Naive B cell (primary cell): Measurements from ENCODE around the gene IGF2R. TPM values are rescaled to one million over a fixed set of nuclear protein-coding genes. Genes with fewer than 3 reads are reported as not detected.
"Not testable (repeated sequence)": the region's sequence is repeated elsewhere in the genome, so short reads cannot be mapped to it uniquely, and the experiment has no call there.

Experiments used
- ATAC-seq, 2 donors: fragments of 150-1000 bp; cut with Tn5 transposase; 2 replicates each; pipeline ENCODE4 v1.10.0; 2021; ENCODE audit warnings: low read depth in 2 of 2, mild to moderate bottlenecking in 2 of 2, moderate library complexity in 2 of 2
- DNase-seq: peaks from one replicate; pipeline ENCODE4 v3.0.0; 2022
- H3K27ac Mint-ChIP-seq, 6 donors: one replicate each; pipeline ENCODE4 v1.8.0; 2020 to 2022; ENCODE audit warnings: mild to moderate bottlenecking in 6 of 6, mixed read lengths in 6 of 6, moderate library complexity in 5 of 6, inconsistent platforms in 2 of 6
- H3K27me3 Mint-ChIP-seq, 3 donors: one replicate each; pipeline ENCODE4 v1.8.0; 2021 to 2022; ENCODE audit warnings: mixed read lengths in 3 of 3, mild to moderate bottlenecking in 1 of 3
- H3K36me3 Mint-ChIP-seq, 2 donors: one replicate each; pipeline ENCODE4 v1.8.0; 2020 to 2022; ENCODE audit warnings: mixed read lengths in 2 of 2, inconsistent platforms in 1 of 2, mild to moderate bottlenecking in 1 of 2
- H3K4me1 Mint-ChIP-seq, 3 donors: one replicate each; pipeline ENCODE4 v1.8.0; 2020 to 2022; ENCODE audit warnings: mixed read lengths in 3 of 3, inconsistent platforms in 1 of 3, mild to moderate bottlenecking in 1 of 3, moderate library complexity in 1 of 3
- H3K4me3 Mint-ChIP-seq, 8 donors: one replicate each; pipeline ENCODE4 v1.8.0; 2020 to 2022; ENCODE audit warnings: mild to moderate bottlenecking in 8 of 8, mixed read lengths in 8 of 8, moderate library complexity in 8 of 8, inconsistent platforms in 2 of 8
- H3K9me3 Mint-ChIP-seq, 7 donors: one replicate each; pipeline ENCODE4 v1.8.0; 2020 to 2022; ENCODE audit warnings: mixed read lengths in 7 of 7, mild to moderate bottlenecking in 5 of 7, inconsistent platforms in 2 of 7, moderate library complexity in 1 of 7
- polyA plus RNA-seq, 6 donors: library from polyadenylated mRNA; unstranded; fragments of 300-500 nt; fragmentation: Illumina TruSeq; gene quantifications; one replicate each; pipeline ENCODE4 v1.2.3, GENCODE V29; 2021; ENCODE audit warnings: low read depth in 6 of 6

IGF2R gene
- polyA plus RNA-seq, 6 donors from 2014 or later, result 2.3 to 12.1 (median 7.0) TPM

- peaks cover 22 to 43% (median 28%) of the 10 kb centered on the region in 3 donors for H3K4me1 Mint-ChIP-seq
- peaks cover 61 to 79% of the 10 kb centered on the region in 2 donors for H3K36me3 Mint-ChIP-seq
- H3K4me3 Mint-ChIP-seq, result peak overlapping the region in 1 of 8 donors; percentile 14
- H3K27me3 Mint-ChIP-seq, result no peaks in the 10 kb centered on the region
- H3K9me3 Mint-ChIP-seq, result peaks cover 3 to 23% (median 17%) of the 10 kb centered on the region in 7 donors
- ATAC-seq (no peak), DNase-seq (no peak)
- no peak overlapping the region for H3K27ac Mint-ChIP-seq
Observed at GRCh38 chr6:159996626-159997497, 28.0 kb downstream of the IGF2R start.

DNA sequence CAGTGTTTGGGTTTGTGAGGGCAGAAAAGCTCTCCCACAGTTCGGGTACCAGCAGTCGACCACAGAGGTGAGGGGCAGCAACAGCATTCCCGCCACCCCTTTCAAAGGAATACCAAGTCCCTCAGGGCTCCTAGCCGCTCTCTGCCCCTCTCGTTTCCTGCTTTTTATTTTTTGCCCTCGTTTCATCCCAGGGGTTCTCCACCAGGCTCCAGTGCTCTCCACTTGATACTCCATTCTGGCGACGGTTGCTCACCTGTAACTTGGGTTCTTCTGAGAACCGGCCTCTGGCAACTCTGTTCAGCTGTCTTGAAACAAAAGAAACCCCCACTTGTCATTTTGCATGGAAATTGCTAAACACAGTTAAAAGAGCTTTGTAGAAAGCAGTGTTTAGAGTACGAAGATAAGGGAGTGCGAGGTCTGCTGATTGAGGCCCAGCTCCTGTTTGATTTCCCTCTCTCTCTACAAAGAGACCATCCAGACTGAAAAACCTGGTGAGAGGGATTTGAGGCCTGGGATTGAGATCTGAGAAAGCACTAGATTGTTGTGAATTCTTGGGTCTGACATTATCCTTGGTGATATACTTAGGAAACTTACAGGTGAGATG lies 28.7 kb downstream of the IGF2R start:
- peaks cover 22 to 44% (median 32%) of the 10 kb centered on the region in 3 donors for H3K4me1 Mint-ChIP-seq
- peak overlapping the region in 1 of 6 donors; percentile 55 for H3K27ac Mint-ChIP-seq
- no peak for ATAC-seq
- no peak for DNase-seq
- peaks cover 3 to 23% (median 17%) of the 10 kb centered on the region in 7 donors for H3K9me3 Mint-ChIP-seq
- no peaks in the 10 kb centered on the region for H3K27me3 Mint-ChIP-seq
- H3K36me3 Mint-ChIP-seq, result peaks cover 53 to 72% of the 10 kb centered on the region in 2 donors
- no peak overlapping the region for H3K4me3 Mint-ChIP-seq

- Mint-ChIP-seq H3K9me3 (peaks cover 3 to 23% (median 14%) of the 10 kb centered on the region in 7 donors), H3K36me3 (peaks cover 47 to 65% of the 10 kb centered on the region in 2 donors), H3K4me3 (no peak overlapping the region), H3K27me3 (no peaks in the 10 kb centered on the region), H3K4me1 (peaks cover 16 to 36% (median 33%) of the 10 kb centered on the region in 3 donors), H3K27ac (peak overlapping the region in 1 of 6 donors; percentile 45)
- ATAC-seq (no peak), DNase-seq (no peak)
Observed at GRCh38 chr6:159998538-159998937, 29.7 kb downstream of the IGF2R start.

DNA sequence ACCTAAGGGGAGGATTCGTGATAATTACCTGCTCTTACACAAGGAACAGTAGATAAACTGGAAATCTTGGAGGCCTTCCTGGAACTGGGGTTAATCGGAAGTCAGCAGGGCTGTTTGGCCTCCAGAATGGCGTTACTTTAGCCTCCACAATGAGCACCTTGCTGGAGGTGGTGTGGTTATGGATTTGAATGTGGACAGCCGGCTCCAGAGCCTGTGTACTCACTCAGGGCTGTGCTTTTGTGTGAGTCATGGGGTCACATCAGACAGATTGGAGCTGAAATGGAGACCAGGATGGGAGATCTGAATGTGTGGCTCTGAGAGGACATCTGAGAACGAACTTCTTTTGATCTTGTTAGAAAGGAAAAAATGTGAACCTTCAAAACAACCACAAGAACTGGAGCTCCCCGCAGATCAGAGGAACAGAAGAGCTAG lies 30.4 kb downstream of the IGF2R start:
- ATAC-seq (no peak), DNase-seq (no peak)
- Mint-ChIP-seq H3K4me3 (peak overlapping the region in 1 of 8 donors; percentile 43), H3K27me3 (no peaks in the 10 kb centered on the region), H3K4me1 (peaks cover 19 to 36% (median 36%) of the 10 kb centered on the region in 3 donors), H3K36me3 (peaks cover 43 to 65% of the 10 kb centered on the region in 2 donors), H3K27ac (peak overlapping the region in 1 of 6 donors; percentile 45), H3K9me3 (peaks cover 3 to 20% (median 13%) of the 10 kb centered on the region in 7 donors)

- DNase-seq, result no peak
- no peak overlapping the region for H3K4me3 Mint-ChIP-seq
- H3K27ac Mint-ChIP-seq, result no peak overlapping the region
- H3K36me3 Mint-ChIP-seq, result peaks cover 33 to 56% of the 10 kb centered on the region in 2 donors
- H3K9me3 Mint-ChIP-seq, result peaks cover 0 to 10% (median 4%) of the 10 kb centered on the region in 7 donors
- no peaks in the 10 kb centered on the region for H3K27me3 Mint-ChIP-seq
- peaks cover 26 to 35% (median 32%) of the 10 kb centered on the region in 3 donors for H3K4me1 Mint-ChIP-seq
- no peak for ATAC-seq
Observed at GRCh38 chr6:160000280-160000704, 31.4 kb downstream of the IGF2R start.

DNA sequence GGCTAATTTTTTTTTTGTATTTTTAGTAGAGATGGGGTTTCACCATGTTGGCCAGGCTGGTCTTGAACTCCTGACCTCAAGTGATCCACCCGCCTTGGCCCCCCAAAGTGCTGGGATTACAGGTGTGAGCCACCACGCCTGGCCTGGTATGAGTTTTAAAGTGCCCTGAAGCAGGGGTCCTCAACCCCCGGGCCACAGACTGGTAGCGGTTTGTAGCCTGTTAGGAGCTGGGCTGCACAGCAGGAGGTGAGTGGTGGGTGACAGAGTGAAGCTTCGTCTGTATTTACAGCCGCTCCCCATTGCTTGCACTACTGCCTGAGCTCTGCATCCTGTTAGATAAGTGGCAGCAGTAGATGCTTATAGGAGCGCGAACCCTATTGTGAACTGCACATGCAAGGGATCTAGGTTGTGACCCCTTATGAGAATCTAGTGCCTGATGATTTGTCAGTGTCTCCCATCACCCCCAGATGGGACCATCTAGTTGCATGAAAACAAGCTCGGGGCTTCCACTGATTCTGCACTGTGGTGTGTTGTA lies 32.1 kb downstream of the IGF2R start:
- H3K9me3 Mint-ChIP-seq, DNase-seq, H3K4me3 Mint-ChIP-seq, H3K27me3 Mint-ChIP-seq, ATAC-seq, H3K27ac Mint-ChIP-seq: not testable (repeated sequence)
- Mint-ChIP-seq H3K36me3 (peaks cover 26 to 49% of the 10 kb centered on the region in 2 donors), H3K4me1 (peaks cover 30 to 35% (median 35%) of the 10 kb centered on the region in 3 donors)

DNA sequence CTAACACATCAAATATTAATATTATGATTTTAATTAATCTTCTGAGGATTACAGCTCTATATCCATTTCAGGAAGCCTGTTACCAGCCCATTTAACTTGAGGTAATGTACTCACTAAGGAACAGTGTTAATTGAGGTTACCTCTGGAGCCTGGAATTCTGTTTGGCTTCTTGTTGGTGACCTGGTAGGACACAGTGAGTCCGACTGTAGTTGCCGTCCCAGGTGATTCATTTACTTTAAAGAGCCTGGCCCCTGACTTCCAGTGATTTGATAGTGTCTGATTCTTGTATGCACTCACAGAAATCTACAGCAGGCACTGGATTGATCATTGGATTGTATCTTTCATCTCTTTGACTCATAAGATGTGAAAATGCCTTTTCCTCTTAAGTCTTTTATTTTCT lies 34.0 kb downstream of the IGF2R start:
- H3K36me3 Mint-ChIP-seq, result peaks cover 32 to 40% of the 10 kb centered on the region in 2 donors
- H3K4me3 Mint-ChIP-seq, result no peak overlapping the region
- ATAC-seq, result no peak
- no peaks in the 10 kb centered on the region for H3K27me3 Mint-ChIP-seq
- H3K9me3 Mint-ChIP-seq, result peaks cover 0 to 7% (median 0%) of the 10 kb centered on the region in 7 donors
- DNase-seq, result no peak
- no peak overlapping the region for H3K27ac Mint-ChIP-seq
- H3K4me1 Mint-ChIP-seq, result peaks cover 28 to 36% (median 34%) of the 10 kb centered on the region in 3 donors

DNA sequence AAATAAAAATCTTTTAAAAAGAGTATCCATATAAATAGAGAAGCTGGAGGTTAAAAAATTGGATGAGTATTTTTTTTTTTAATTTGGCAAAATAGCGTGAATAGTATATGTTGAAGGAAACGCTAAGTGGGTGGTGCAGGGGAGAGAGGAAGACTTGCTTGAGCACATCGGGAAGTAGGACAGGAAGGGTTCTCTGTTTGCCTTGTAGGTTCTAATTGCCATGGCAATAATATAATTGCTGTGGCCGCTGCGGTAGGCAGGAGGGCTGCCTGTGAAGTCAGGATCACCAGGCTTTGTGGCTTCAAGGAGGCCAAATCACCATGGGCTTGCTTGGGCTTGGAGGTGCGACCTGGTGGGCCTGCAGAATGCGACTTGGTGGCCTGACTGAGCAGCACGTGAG lies 35.1 kb downstream of the IGF2R start:
- no peak for DNase-seq
- Mint-ChIP-seq H3K27me3 (no peaks in the 10 kb centered on the region), H3K4me3 (peak overlapping the region in 3 of 8 donors; percentile 34 to 36 (median 35)), H3K36me3 (peaks cover 30 to 38% of the 10 kb centered on the region in 2 donors), H3K4me1 (peaks cover 32 to 35% (median 33%) of the 10 kb centered on the region in 3 donors), H3K9me3 (peaks cover 0 to 7% (median 0%) of the 10 kb centered on the region in 7 donors), H3K27ac (peak overlapping the region in 3 of 6 donors; percentile 7 to 48 (median 40))
- no peak for ATAC-seq

DNA sequence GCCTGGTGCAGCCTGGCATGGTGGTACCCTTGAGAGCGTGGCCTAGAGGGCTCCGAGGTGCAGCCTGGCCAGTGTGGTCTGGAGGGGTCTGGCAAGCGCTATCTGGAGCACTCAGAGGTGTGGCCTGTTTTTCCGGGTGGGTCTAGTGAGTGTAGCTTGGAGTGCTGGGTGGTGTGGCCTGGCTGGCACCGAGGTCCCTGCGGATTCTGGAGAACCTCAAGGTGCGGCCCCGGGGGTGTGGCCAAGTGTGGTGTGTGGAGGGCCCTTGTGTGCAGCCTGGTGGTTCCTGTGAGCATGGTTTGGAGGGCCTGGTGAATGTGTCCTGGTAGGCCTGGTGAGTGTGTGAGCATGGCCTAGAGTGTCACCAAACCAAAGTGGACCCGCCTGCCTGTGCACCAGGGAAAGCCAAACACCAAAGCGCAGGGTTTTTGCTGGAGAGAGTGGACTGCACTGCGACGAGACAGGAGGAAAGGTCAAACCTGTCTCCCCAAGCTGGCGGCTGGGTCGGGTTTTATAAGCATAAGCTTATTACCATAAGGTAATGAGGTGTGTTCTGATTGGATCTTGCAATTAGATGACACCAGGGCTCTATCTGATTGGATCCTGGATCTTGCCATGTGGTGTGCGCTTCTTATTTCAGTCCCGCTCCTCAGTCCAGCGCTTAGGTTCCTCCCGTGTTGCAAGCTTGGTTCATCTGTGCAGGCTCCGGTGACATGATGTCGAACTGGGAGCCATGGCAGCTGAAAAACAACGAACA lies 35.7 kb downstream of the IGF2R start:
- Mint-ChIP-seq H3K4me3 (peak overlapping the region in 4 of 8 donors; percentile 34 to 38 (median 36)), H3K27ac (peak overlapping the region in 1 of 6 donors; percentile 22), H3K27me3 (no peaks in the 10 kb centered on the region), H3K9me3 (peaks cover 0 to 7% (median 0%) of the 10 kb centered on the region in 7 donors), H3K36me3 (peaks cover 24 to 32% of the 10 kb centered on the region in 2 donors), H3K4me1 (peaks cover 28 to 34% (median 32%) of the 10 kb centered on the region in 3 donors)
- ATAC-seq (no peak), DNase-seq (no peak)

DNA sequence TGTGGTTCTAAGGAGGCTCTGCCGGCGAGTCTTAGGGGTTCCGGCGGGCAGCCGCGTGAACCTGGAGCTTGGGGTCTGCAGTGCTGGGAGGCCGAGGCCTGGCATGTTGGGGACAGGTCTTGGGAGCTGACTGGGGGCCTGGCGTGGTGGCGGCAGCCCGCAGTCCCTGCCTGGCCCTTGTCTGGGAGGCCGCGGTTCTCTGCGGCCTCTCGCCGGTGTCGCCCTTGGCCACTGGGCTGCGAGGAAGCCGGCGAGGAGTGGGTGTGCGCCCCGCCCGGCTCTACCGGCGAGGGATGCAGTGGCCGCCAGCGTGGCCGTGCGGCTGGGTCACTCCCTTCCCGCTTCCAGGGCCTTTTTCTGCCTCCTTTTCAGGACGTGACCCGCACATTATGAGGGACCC lies 36.3 kb downstream of the IGF2R start:
- H3K4me1 Mint-ChIP-seq, result peaks cover 25 to 34% (median 32%) of the 10 kb centered on the region in 3 donors
- H3K9me3 Mint-ChIP-seq, result peaks cover 0 to 7% (median 0%) of the 10 kb centered on the region in 7 donors
- ATAC-seq (no peak), DNase-seq (no peak)
- H3K27me3 Mint-ChIP-seq, result no peaks in the 10 kb centered on the region
- peaks cover 21 to 26% of the 10 kb centered on the region in 2 donors for H3K36me3 Mint-ChIP-seq
- H3K27ac Mint-ChIP-seq, result no peak overlapping the region
- H3K4me3 Mint-ChIP-seq, result peak overlapping the region in 2 of 8 donors; percentile 37 to 38

- peaks cover 0 to 7% (median 0%) of the 10 kb centered on the region in 7 donors for H3K9me3 Mint-ChIP-seq
- H3K27ac Mint-ChIP-seq, result peak overlapping the region in 1 of 6 donors; percentile 34
- peak overlapping the region in 2 of 8 donors; percentile 37 to 47 for H3K4me3 Mint-ChIP-seq
- peaks cover 25 to 35% (median 32%) of the 10 kb centered on the region in 3 donors for H3K4me1 Mint-ChIP-seq
- no peak for DNase-seq
- no peaks in the 10 kb centered on the region for H3K27me3 Mint-ChIP-seq
- ATAC-seq, result peak in 1 of 2 donors; percentile 23
- H3K36me3 Mint-ChIP-seq, result peaks cover 23% of the 10 kb centered on the region in 2 donors
Observed at GRCh38 chr6:160005861-160006540, 37.1 kb downstream of the IGF2R start.

DNA sequence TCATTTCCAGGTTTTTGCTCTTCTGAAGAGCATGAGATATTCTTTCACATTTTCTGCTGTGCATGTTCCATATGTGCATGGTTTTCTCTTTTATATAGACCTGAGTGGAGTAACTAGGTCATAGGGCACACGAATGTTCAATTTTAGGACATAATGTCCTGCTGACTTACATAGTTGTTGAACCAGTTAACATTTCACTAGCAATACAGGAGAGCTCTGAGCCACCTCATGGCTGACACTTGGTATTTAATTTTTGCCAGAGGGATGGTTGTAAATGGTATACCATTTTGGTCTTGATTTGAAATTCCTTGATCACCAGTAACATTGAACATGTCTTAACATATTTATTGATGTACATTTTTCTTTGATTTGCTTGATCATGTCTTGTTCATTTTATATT lies 38.3 kb downstream of the IGF2R start:
- H3K27me3 Mint-ChIP-seq, result no peaks in the 10 kb centered on the region
- H3K4me3 Mint-ChIP-seq, result peak overlapping the region in 1 of 8 donors; percentile 13
- no peak overlapping the region for H3K27ac Mint-ChIP-seq
- DNase-seq, result no peak
- H3K4me1 Mint-ChIP-seq, result peaks cover 25 to 37% (median 31%) of the 10 kb centered on the region in 3 donors
- H3K36me3 Mint-ChIP-seq, result peaks cover 34% of the 10 kb centered on the region in 2 donors
- peaks cover 0 to 7% (median 0%) of the 10 kb centered on the region in 7 donors for H3K9me3 Mint-ChIP-seq
- no peak for ATAC-seq
